Activated CD8-positive, alpha-beta memory T cell treated with anti-CD3 and anti-CD28 coated beads, Interleukin-2, amount 10 ng/mL, durations not matched to agents 7 days and 5 days (primary cell): ENCODE results near the gene CCDC158. TPM values are rescaled to one million over a fixed set of nuclear protein-coding genes. Genes with fewer than 3 reads are reported as not detected.
A peak's percentile ranks its signal among the peaks of the same experiment; 100 is the strongest.
"Not testable (repeated sequence)": the region's sequence is repeated elsewhere in the genome, so short reads cannot be mapped to it uniquely, and the experiment has no call there.

Experiments used
- ATAC-seq: fragments of 150-1000 bp; cut with Tn5 transposase; one replicate; pipeline ENCODE4 v1.10.0; 2021; ENCODE audit warnings: moderate library complexity
- CTCF ChIA-PET: fragments of 350-600 bp; sonication (Branson Sonifier 250); formaldehyde crosslinking; loops from one replicate; lab custom pipeline; 2021; ENCODE audit warnings: antibody characterized with exemption; lab: Charles Lee
- DNase-seq: peaks from one replicate; pipeline ENCODE4 v3.0.0-alpha.2; 2020
- H3K27ac Mint-ChIP-seq: one replicate; pipeline ENCODE4 v1.8.0; 2021; ENCODE audit warnings: mild to moderate bottlenecking, mixed read lengths
- H3K27me3 Mint-ChIP-seq: one replicate; pipeline ENCODE4 v1.8.0; 2021; ENCODE audit warnings: mixed read lengths
- H3K36me3 Mint-ChIP-seq: one replicate; pipeline ENCODE4 v1.8.0; 2021; ENCODE audit warnings: mild to moderate bottlenecking, mixed read lengths
- H3K4me1 Mint-ChIP-seq: one replicate; pipeline ENCODE4 v1.8.0; 2021; ENCODE audit warnings: mixed read lengths
- H3K4me3 Mint-ChIP-seq: one replicate; pipeline ENCODE4 v1.8.0; 2021; ENCODE audit warnings: mild to moderate bottlenecking, moderate library complexity, mixed read lengths
- H3K9me3 Mint-ChIP-seq: one replicate; pipeline ENCODE4 v1.8.0; 2022; ENCODE audit warnings: low read depth, mixed read lengths
- total RNA-seq, 2 experiments: library from RNA; stranded (reverse); gene quantifications; one replicate each; pipeline ENCODE4 v1.2.3, GENCODE V29; 2021

Gene CCDC158
- total RNA-seq, 2 experiments from 2014 or later: not detected

DNA sequence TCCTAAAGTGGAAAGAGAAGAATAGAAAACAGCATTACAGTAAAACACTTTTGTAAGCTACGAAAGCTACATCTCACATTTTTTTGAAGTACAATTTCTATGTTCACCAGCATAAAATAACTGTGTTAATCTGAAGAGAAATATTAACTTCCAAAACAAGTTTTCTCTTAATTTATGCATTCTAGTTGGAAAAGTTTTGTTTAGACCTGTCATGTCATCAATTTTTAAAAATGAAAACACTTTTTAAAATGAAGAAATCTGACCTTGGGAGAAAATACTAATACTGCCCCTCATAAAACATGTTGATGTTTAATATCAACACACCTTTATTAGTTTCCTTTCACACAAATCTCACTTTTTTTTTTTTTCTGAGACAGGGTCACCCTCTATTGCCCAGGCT is 45.2 kb downstream of the CCDC158 start:
- no peaks in the 10 kb centered on the region for H3K36me3 Mint-ChIP-seq
- H3K4me3 Mint-ChIP-seq: no peak overlapping the region
- no peak overlapping the region for H3K27ac Mint-ChIP-seq
- no peaks in the 10 kb centered on the region for H3K4me1 Mint-ChIP-seq
- no peak for ATAC-seq
- CTCF ChIA-PET: interaction anchor here (1.0 to 6.1 kb wide), 3 partner anchors 12 to 197 kb away, joined by 3 to 119 read pairs (median 44); no protein-coding TSS in a partner anchor
- no peak for DNase-seq
- H3K27me3 Mint-ChIP-seq: peaks cover 15% of the 10 kb centered on the region
- no peaks in the 10 kb centered on the region for H3K9me3 Mint-ChIP-seq

DNA sequence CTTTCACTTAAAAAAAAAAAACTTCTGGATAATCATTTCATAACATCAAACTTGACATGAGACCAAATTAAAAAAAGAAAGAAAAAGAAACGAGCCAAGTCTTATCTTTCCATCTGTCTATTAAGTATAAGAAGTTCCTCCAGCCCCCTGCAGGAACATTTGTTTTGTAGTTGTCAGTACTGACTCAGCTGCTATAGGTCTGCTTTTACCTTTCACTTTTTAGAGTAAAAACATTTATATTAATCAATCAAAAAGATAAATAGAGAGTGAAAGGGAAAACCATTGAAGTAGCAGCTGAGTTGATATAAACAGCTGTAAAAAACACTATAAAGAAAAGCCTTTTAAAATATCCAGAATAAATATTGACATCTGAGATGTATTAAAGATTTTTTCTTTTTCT is 46.1 kb downstream of the CCDC158 start:
- Mint-ChIP-seq H3K4me1 (no peaks in the 10 kb centered on the region), H3K4me3 (no peak overlapping the region), H3K27me3 (peaks cover 23% of the 10 kb centered on the region), H3K9me3 (no peaks in the 10 kb centered on the region), H3K36me3 (no peaks in the 10 kb centered on the region), H3K27ac (no peak overlapping the region)
- ATAC-seq: no peak
- CTCF ChIA-PET: interaction anchor here (1.0 to 6.1 kb wide), 3 partner anchors 95 to 383 kb away, joined by 3 to 119 read pairs (median 44); no protein-coding TSS in a partner anchor
- no peak for DNase-seq

DNA sequence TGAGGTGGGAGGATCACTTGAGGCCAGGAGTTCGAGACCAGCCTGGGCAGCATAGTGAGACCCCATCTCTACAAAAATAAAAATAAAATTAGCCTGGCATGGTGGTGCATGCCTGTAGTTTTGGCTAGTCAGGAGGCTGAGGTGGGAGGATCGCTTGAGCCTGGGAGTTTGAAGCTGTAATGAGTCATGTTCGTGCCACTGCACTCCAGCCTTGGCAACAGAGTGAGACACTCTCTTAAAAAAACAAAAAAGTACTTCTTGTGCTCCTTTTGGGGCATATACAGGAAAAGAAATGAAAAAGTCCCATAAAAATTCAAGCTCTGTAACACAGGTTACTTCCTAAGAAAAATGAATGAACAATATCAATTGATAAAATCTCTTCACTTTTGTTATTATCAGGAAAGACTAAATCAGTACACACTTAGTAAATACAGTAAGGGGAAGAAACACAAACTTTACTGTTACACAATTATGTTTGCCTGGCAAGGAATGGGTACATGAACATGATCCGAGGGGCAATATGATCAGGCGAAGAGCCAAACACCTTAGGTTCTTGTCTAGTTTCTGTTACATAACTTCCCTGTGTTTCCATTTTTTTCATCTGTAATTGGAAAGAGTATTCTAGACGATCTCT is 46.9 kb downstream of the CCDC158 start:
- Mint-ChIP-seq H3K36me3 (no peaks in the 10 kb centered on the region), H3K4me3 (no peak overlapping the region), H3K4me1 (no peaks in the 10 kb centered on the region), H3K27ac (no peak overlapping the region), H3K27me3 (peaks cover 27% of the 10 kb centered on the region), H3K9me3 (no peaks in the 10 kb centered on the region)
- CTCF ChIA-PET: interaction anchor here (1.0 to 6.1 kb wide), 3 partner anchors 94 to 382 kb away, joined by 3 to 119 read pairs (median 44); no protein-coding TSS in a partner anchor
- no peak for DNase-seq
- ATAC-seq: no peak

DNA sequence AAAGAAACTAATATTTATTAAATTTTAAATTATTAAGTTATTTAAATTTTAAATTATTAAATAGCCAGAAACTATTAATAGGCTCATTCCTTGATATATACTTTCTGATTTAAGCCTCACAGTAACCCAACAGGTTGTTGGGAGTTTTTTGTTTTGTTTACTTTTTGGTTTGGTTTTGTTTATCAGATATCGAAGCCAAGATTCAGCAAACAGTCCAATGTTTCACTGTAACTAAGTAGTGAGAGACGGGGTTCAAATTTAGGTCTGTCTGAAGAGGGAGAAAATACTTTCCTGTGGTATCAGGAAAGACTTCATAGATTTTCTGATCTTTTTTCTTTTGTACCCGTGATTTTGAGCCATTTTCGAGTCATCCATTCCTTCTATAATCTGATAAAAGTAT is 54.2 kb downstream of the CCDC158 start:
- no peaks in the 10 kb centered on the region for H3K9me3 Mint-ChIP-seq
- CTCF ChIA-PET: no interaction called here
- no peak overlapping the region for H3K27ac Mint-ChIP-seq
- H3K27me3 Mint-ChIP-seq: peaks cover 36% of the 10 kb centered on the region
- H3K36me3 Mint-ChIP-seq: no peaks in the 10 kb centered on the region
- DNase-seq (no peak), ATAC-seq (no peak)
- H3K4me1 Mint-ChIP-seq: no peaks in the 10 kb centered on the region
- no peak overlapping the region for H3K4me3 Mint-ChIP-seq

DNA sequence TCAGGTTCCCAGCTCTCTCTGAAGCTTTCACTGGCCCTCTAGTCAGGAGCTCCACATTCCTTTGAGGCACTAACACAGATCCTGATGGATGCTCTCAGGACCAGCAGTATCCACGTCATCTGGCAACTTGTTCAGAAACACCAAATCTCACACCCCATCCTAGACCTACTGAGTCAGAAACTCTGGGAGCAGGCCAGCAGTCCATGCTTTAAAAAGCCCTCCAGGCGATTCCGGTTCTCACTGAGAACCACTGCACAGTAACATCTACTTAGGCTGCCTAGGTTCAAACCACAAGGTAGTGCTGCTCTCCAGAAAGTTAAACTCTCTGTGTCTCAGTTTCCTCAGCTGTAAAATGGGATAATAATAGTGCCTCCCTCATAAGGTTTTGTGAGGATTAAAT is 55.3 kb downstream of the CCDC158 start:
- DNase-seq: no peak
- Mint-ChIP-seq H3K27ac (no peak overlapping the region), H3K9me3 (peaks cover 2% of the 10 kb centered on the region), H3K4me3 (no peak overlapping the region), H3K36me3 (peaks cover 3% of the 10 kb centered on the region), H3K27me3 (peaks cover 36% of the 10 kb centered on the region), H3K4me1 (no peaks in the 10 kb centered on the region)
- CTCF ChIA-PET: interaction anchor here (1.0 to 1.5 kb wide), 2 partner anchors 13 to 16 kb away, joined by 3 to 4 read pairs; no protein-coding TSS in a partner anchor
- ATAC-seq: no peak

DNA sequence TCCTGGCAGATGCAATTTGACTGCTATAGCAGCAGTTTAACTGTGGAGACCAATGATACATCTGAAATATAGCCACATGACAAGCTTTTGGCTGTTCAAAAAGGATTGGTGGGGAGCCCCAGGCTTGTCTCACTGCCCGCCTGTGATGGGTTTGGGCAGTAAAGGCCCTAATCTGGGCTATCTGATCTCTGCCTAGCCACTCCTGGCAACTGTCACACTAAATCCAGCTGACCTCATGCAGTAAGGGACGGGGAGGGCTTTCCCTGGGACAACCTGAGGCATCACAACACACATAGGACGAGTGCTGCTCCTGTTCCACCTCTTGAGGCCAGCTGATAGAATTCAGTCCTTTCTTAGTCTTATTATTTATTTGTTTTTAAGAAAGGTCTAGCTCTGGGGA is 56.2 kb downstream of the CCDC158 start:
- Mint-ChIP-seq H3K27ac (no peak overlapping the region), H3K36me3 (peaks cover 4% of the 10 kb centered on the region), H3K4me3 (no peak overlapping the region), H3K27me3 (peaks cover 28% of the 10 kb centered on the region), H3K9me3 (peaks cover 2% of the 10 kb centered on the region), H3K4me1 (no peaks in the 10 kb centered on the region)
- CTCF ChIA-PET: interaction anchor here (1.0 to 1.5 kb wide), 2 partner anchors 14 to 15 kb away, joined by 3 to 4 read pairs; no protein-coding TSS in a partner anchor
- DNase-seq: no peak
- no peak for ATAC-seq

DNA sequence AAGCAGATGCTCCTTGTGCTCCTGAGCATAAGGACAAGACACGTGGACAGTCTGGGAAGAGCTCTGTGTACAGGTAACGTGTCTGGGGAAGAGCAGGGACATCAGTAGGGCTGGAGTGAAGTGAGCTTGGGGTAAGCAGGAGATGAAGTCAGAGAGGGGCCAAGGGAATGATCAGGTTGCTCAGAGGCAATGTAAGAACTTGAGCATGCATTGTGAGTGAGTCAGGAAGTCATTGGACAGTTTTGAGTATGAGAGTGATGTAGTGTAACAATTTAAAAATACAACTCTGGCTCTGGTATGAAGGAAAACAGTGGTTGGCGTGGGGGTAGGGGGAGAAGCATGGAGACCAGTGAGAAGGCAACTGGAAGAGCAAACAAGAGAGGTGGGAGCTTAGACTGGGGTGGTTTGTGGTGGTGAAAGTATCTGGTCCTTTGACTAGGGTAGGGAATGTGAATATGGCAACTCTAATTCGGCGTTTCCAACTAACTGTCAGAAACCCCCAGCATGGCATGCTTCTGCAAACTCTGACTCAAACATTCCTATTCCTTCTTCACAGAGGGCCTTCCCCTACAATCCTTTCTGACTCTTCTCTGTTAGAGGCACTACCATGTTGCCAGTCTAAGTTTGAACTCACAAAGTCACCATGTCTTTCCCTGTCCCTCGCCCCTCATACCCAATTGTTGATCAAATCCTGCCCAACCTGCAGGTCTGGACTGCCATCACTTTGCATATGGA is 57.2 kb downstream of the CCDC158 start:
- peaks cover 9% of the 10 kb centered on the region for H3K9me3 Mint-ChIP-seq
- H3K4me1 Mint-ChIP-seq: peaks cover 5% of the 10 kb centered on the region
- H3K36me3 Mint-ChIP-seq: peaks cover 11% of the 10 kb centered on the region
- H3K4me3 Mint-ChIP-seq: no peak overlapping the region
- no peak for DNase-seq
- CTCF ChIA-PET: interaction anchor here (0.9 to 2.3 kb wide), 2 partner anchors 9 to 14 kb away, joined by 4 to 7 read pairs; no protein-coding TSS in a partner anchor
- no peak for ATAC-seq
- H3K27me3 Mint-ChIP-seq: peaks cover 23% of the 10 kb centered on the region
- no peak overlapping the region for H3K27ac Mint-ChIP-seq

DNA sequence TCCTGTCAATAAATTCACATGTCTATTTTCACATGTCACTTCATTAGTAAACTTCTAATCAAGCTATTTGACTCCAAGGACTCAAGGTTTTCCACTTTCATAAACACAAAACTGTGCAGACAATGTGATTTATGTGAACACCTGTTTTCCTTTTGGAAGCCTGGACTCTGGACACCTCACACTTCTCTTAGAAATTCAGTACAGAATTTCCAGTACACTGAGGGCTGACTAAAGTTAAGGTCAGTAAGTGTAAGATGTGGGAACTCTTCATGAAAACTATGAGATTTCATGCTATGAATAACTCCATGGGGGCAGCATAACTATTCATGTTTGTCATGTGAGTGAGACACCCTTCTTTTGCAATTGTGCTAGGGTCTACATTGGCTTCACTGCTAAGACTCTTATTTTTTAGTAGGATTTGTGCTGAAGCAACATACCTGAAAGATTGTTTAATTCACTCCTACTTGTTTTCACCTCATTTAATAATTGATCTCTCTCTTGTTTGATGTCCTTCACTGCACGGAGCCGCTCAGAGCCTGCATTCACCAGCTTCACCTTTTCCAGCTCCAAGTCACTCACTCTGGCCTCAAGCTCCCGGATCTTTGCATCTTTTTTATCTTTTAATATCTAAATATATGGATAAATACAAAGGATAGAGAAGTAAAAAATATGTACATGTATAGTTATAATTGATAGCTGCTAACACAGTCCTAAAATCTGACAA is 59.1 kb downstream of the CCDC158 start:
- DNase-seq: no peak
- H3K27me3 Mint-ChIP-seq: peaks cover 17% of the 10 kb centered on the region
- peaks cover 17% of the 10 kb centered on the region for H3K9me3 Mint-ChIP-seq
- no peak overlapping the region for H3K27ac Mint-ChIP-seq
- CTCF ChIA-PET: interaction anchor here (2.3 kb wide), 1 partner anchor 16 kb away, joined by 7 read pairs; no protein-coding TSS in a partner anchor
- ATAC-seq: no peak
- H3K36me3 Mint-ChIP-seq: peaks cover 18% of the 10 kb centered on the region
- no peak overlapping the region for H3K4me3 Mint-ChIP-seq
- H3K4me1 Mint-ChIP-seq: peaks cover 7% of the 10 kb centered on the region

DNA sequence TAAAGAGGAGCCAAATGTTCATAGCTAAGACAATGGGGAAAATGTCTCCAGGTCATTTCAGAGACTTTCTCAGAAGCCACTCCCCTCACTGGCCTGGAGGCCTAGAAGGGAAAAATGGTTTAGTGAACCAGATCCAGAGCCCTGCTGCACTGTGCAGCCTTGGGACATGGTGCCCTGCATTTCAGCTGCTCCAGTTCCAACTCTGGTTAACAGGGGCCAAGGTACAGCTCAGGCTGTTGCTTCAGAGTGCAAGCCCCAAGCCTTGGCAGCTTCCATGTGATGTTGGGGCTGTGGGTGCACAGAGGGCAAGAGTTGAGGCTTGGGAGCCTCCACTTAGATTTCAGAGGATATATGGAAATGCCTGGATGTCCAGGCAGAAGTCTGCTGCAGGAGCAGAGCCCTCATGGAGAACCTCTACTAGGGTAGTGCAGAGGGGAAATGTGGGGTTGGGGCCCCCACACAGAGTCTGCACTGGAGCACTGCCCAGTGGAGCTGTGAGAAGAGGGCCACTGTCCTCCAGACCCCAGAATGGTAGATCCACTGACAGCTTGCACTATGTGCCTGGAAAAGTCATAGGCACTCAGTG is 61.0 kb downstream of the CCDC158 start:
- H3K27ac Mint-ChIP-seq, H3K27me3 Mint-ChIP-seq, ATAC-seq, CTCF ChIA-PET, H3K4me3 Mint-ChIP-seq, DNase-seq: not testable (repeated sequence)
- H3K36me3 Mint-ChIP-seq: peaks cover 20% of the 10 kb centered on the region
- H3K9me3 Mint-ChIP-seq: peaks cover 17% of the 10 kb centered on the region
- peaks cover 11% of the 10 kb centered on the region for H3K4me1 Mint-ChIP-seq

DNA sequence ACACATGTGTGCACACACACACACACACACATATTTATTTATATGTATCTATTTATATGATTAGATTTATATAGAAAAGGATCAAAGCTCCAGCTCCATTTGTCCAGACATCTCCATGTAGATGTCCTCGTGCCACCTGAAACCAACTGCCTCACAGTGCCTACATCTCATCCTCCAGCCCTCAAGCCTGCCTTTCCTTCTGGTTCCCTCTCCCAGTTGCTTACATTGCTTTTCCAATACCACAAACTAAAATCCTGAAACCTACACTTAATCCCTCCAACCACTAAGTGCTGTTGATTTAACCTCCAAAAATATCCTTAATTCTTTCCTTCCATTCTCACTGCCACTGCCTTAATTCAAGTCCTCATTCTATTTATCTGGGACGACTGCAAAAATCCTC is 63.0 kb downstream of the CCDC158 start:
- no peak for ATAC-seq
- Mint-ChIP-seq H3K4me3 (no peak overlapping the region), H3K36me3 (peaks cover 20% of the 10 kb centered on the region), H3K9me3 (peaks cover 17% of the 10 kb centered on the region), H3K27ac (no peak overlapping the region), H3K27me3 (peaks cover 7% of the 10 kb centered on the region), H3K4me1 (peaks cover 22% of the 10 kb centered on the region)
- CTCF ChIA-PET: no interaction called here
- DNase-seq: no peak

DNA sequence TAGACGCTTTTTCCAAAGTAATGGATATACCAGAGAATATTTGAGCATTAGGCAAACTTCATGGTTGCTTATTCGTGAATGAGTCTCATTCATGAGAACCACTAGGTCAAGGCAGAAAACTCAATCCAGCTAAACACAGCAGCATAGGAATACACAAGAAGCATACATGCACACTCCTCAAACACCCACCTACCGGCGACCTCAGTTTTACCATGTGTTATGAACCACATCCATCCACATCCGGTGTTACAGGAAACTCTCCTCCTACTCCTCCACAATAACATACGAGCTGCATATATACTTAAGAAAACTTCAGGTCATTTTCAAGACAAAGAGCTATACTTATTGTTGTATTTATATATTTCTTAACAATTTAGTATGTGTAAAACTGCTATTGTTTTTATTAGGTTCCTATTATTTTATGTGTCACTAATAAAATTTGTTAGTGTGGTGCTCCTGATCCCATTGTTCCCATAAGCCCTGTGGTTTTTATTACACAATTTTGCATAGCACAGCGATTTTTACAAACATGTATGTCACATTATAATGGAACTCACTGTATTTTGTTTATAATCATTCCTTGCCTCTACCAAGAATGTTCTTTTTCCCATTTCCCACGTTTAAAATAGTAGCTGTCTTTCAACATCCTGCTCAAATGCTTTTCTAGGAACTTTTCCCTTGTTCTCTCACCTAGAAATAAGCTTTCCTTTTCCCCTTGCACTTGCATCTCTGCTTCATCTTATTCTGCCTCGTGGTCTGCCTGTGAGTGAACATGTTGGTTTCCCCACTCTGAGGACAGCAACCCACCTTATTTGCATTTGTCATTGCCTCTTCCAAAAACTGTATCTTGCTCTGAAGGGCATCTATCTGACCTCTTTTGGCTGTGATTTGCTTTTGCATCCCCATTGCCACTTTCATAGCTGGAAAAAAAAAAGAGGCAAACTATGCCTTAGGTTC is 66.1 kb downstream of the CCDC158 start:
- ATAC-seq (peak; percentile 92), DNase-seq (peak; percentile 77)
- Mint-ChIP-seq H3K36me3 (peaks cover 17% of the 10 kb centered on the region), H3K4me3 (no peak overlapping the region), H3K4me1 (peaks cover 22% of the 10 kb centered on the region), H3K9me3 (peaks cover 16% of the 10 kb centered on the region), H3K27ac (peak overlapping the region; percentile 57), H3K27me3 (peaks cover 7% of the 10 kb centered on the region)
- CTCF ChIA-PET: interaction anchor here (0.7 to 2.7 kb wide), 6 partner anchors 9 to 520 kb away, joined by 3 to 16 read pairs (median 4); partner anchors contain the start of gene STBD1

DNA sequence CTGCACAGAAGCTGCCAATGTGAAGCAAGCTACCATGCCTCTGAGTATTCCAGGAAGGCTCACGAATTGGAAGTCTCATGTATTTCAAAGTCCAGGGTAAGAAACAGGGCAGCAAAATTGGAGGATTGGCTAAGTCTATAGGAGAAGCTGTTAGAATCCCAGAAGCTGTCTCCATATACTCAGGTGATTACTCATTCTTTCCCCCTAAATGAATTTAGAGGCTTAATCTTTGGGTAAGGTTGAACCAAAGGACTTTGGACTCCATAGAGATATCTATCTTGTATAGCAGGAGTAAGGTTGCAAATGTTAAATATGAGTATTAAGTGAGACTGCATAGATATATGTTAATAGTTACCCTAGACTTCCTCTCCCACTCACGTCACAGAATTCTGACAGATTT is 78.1 kb downstream of the CCDC158 start:
- Mint-ChIP-seq H3K4me3 (no peak overlapping the region), H3K36me3 (no peaks in the 10 kb centered on the region), H3K27me3 (peaks cover 26% of the 10 kb centered on the region), H3K9me3 (peaks cover 3% of the 10 kb centered on the region), H3K27ac (no peak overlapping the region), H3K4me1 (no peaks in the 10 kb centered on the region)
- ATAC-seq (no peak), DNase-seq (no peak)
- CTCF ChIA-PET: no interaction called here
